Retinal pigment epithelial cell (primary cell): ENCODE data around the gene ARHGAP31.

Experiments used
- DNase-seq: peaks from one replicate; pipeline ENCODE4 v3.0.0-alpha.2; 2010; ENCODE audit warnings: low read depth
- H3K4me3 ChIP-seq: 2 replicates; pipeline ENCODE4 v1.5.1; 2011; ENCODE audit warnings: mild to moderate bottlenecking, low read length, control low read depth, moderate library complexity
- CTCF ChIP-seq: conservative IDR thresholded peaks from 2 replicates; pipeline ENCODE4 v1.5.1; 2011; ENCODE audit warnings: low read depth, low read length, control low read depth, inconsistent platforms

The ARHGAP31 gene

GRCh38 chr3:119469418-119470189, 175.4 kb downstream of the ARHGAP31 start:
- no peak for DNase-seq
- peak overlapping the region; percentile 93 for H3K4me3 ChIP-seq
- TF ChIP-seq CTCF = no peak
